ENCODE measurements around the gene ARHGEF28. TPM values are rescaled to one million over a fixed set of nuclear protein-coding genes. Genes with fewer than 3 reads are reported as not detected.

Gene ARHGEF28
- total RNA-seq, 1 donor from 2014 or later = 20.1 TPM

GRCh38 chr5:73921741-73922140 lies 295.7 kb downstream of the ARHGEF28 start:
- no peak for DNase-seq (ENCODE audit: low read depth)

- DNase-seq (ENCODE audit: low read depth) = no peak
These were observed 296.2 kb downstream of the ARHGEF28 start for GRCh38 chr5:73922224-73922623.

- DNase-seq (ENCODE audit: low read depth) = no peak
These were observed 297.0 kb downstream of the ARHGEF28 start for GRCh38 chr5:73922875-73923557.

GRCh38 chr5:73928476-73929070 lies 302.6 kb downstream of the ARHGEF28 start:
- peak; percentile 56 for DNase-seq (ENCODE audit: low read depth)

- no peak for DNase-seq (ENCODE audit: low read depth)
These were observed 309.7 kb downstream of the ARHGEF28 start for GRCh38 chr5:73935719-73936118.

- peak; percentile 96 for DNase-seq (ENCODE audit: low read depth)
These were observed 312.4 kb downstream of the ARHGEF28 start for GRCh38 chr5:73938280-73938937.

GRCh38 chr5:73938938-73939320 lies 312.9 kb downstream of the ARHGEF28 start:
- DNase-seq (ENCODE audit: low read depth) = no peak

GRCh38 chr5:73939557-73939956 lies 313.6 kb downstream of the ARHGEF28 start:
- no peak for DNase-seq (ENCODE audit: low read depth)

GRCh38 chr5:73940026-73940425 lies 314.0 kb downstream of the ARHGEF28 start:
- DNase-seq (ENCODE audit: low read depth) = no peak

GRCh38 chr5:73940801-73941200 lies 314.8 kb downstream of the ARHGEF28 start:
- no peak for DNase-seq (ENCODE audit: low read depth)

GRCh38 chr5:73942783-73943182 lies 316.8 kb downstream of the ARHGEF28 start:
- no peak for DNase-seq (ENCODE audit: low read depth)

- DNase-seq (ENCODE audit: low read depth) = no peak
These were observed 317.4 kb downstream of the ARHGEF28 start for GRCh38 chr5:73943397-73943796.

- no peak for DNase-seq (ENCODE audit: low read depth)
These were observed 318.6 kb downstream of the ARHGEF28 start for GRCh38 chr5:73944581-73944980.

GRCh38 chr5:73945505-73945904 lies 319.5 kb downstream of the ARHGEF28 start:
- DNase-seq (ENCODE audit: low read depth) = no peak

GRCh38 chr5:73946278-73946677 lies 320.3 kb downstream of the ARHGEF28 start:
- no peak for DNase-seq (ENCODE audit: low read depth)

GRCh38 chr5:73946919-73947602 lies 321.1 kb downstream of the ARHGEF28 start:
- no peak for DNase-seq (ENCODE audit: low read depth)

GRCh38 chr5:73947906-73948640 lies 322.1 kb downstream of the ARHGEF28 start:
- DNase-seq (ENCODE audit: low read depth) = no peak

GRCh38 chr5:73948720-73949119 lies 322.7 kb downstream of the ARHGEF28 start:
- DNase-seq (ENCODE audit: low read depth) = no peak

- peak; percentile 55 for DNase-seq (ENCODE audit: low read depth)
These were observed 324.5 kb downstream of the ARHGEF28 start for GRCh38 chr5:73950441-73950873.

- DNase-seq (ENCODE audit: low read depth) = no peak
These were observed 325.0 kb downstream of the ARHGEF28 start for GRCh38 chr5:73950912-73951430.

GRCh38 chr5:73952872-73953271 lies 326.9 kb downstream of the ARHGEF28 start:
- DNase-seq (ENCODE audit: low read depth) = no peak

Measured in myocyte (in vitro differentiated cells).